Adrenal gland (tissue), 12 donors: ENCODE measurements around the gene STRN4. TPM values are rescaled to one million over a fixed set of nuclear protein-coding genes. Genes with fewer than 3 reads are reported as not detected.
"Not testable (repeated sequence)": the region's sequence is repeated elsewhere in the genome, so short reads cannot be mapped to it uniquely, and the experiment has no call there.

Source experiments
- DNase-seq, 7 donors: peaks; one replicate each; pipeline ENCODE4 v3.0.0-alpha.2; 2019 to 2020
- H3K27ac ChIP-seq, 5 donors: fragments of 200-600 bp; sonication (generic) in 4 of 5; 1 replicate in 3 of 5; 2 replicates in 2 of 5; pipeline versions ENCODE4 v1.5.1 to v1.8.0; 2016 to 2020; ENCODE audit warnings: mild to moderate bottlenecking in 1 of 5
- H3K27me3 ChIP-seq: fragments of 200-600 bp; 2 replicates; pipeline ENCODE4 v1.8.0; 2021
- H3K36me3 ChIP-seq, 2 donors: fragments of 200-600 bp; replicated peaks in 1 of 2; 1 replicate in 1 of 2; 2 replicates in 1 of 2; pipeline versions ENCODE4 v1.5.1 to v1.8.0; 2018 to 2022
- H3K4me1 ChIP-seq, 2 donors: fragments of 200-600 bp; replicated peaks in 1 of 2; 1 replicate in 1 of 2; 2 replicates in 1 of 2; pipeline versions ENCODE4 v1.5.1 to v1.8.0; 2018 to 2021
- H3K4me3 ChIP-seq, 4 donors: fragments of 200-600 bp; sonication (generic) in 3 of 4; one replicate each; pipeline ENCODE4 v1.5.1; 2016 to 2018
- H3K9me3 ChIP-seq, 3 donors: fragments of 200-600 bp; sonication (generic) in 1 of 3; replicated peaks in 1 of 3; 1 replicate in 2 of 3; 2 replicates in 1 of 3; pipeline versions ENCODE4 v1.5.1 to v1.8.0; 2016 to 2021
- CTCF ChIP-seq, 6 experiments: fragments of 450-650 bp in 4 of 6; fragments of 200-600 bp in 2 of 6; sonication (generic) in 1 of 6; IDR thresholded peaks; 1 replicate in 5 of 6; 2 replicates in 1 of 6; pipeline versions ENCODE4 v1.5.1 to v1.8.0; 2016 to 2021; ENCODE audit warnings: antibody characterized with exemption in 6 of 6, mild to moderate bottlenecking in 2 of 6, moderate library complexity in 1 of 6
- POLR2A ChIP-seq, 2 donors: fragments of 450-650 bp; IDR thresholded peaks; one replicate each; pipeline ENCODE4 v1.6.1; 2017; ENCODE audit warnings: antibody characterized with exemption in 2 of 2, mild to moderate bottlenecking in 2 of 2, moderate library complexity in 1 of 2
- WGBS, 4 donors: extraction: QIAGEN DNeasy Blood & Tissue Kit in 2 of 4; methylation state at CpG; one replicate each; pipeline versions ENCODE4 v1.1.5 to v1.1.7; 2013 to 2017; 5-methylcytosine and 5-hydroxymethylcytosine counted together
- intact Hi-C, 2 donors: fragments of 100-400 bp; cut with DNase I; formaldehyde crosslinking; loops; one replicate each; pipeline versions ENCODE4 v1.14.1 to v1.15.0; 2022 to 2023
- polyA plus RNA-seq, 3 donors: library from polyadenylated mRNA; stranded (reverse); fragments of 200-250 nt in 2 of 3; fragments of 350-450 nt in 1 of 3; fragmentation: Illumina TruSeq in 1 of 3; extraction: RNeasy Lipid Tissue Mini Kit (QIAGEN cat#74804) in 1 of 3; gene quantifications; one replicate each; pipeline ENCODE4 v1.2.3, GENCODE V29; 2013 to 2014
- total RNA-seq, 9 donors: library from RNA; depleted of rRNA in 4 of 9; stranded (reverse); fragments of >200 nt in 4 of 9; fragments of 120-200 nt in 1 of 9; fragmentation: NEBNext Ultra II Directional in 1 of 9; extraction: Animal tissue kit (Norgen Biotek cat#: 25700) in 1 of 9; gene quantifications; one replicate each; pipeline versions ENCODE4 v1.1.0 to v1.2.4, GENCODE V29; 2013 to 2023
- donor health status: healthy with polysubstance abuse.
- donor health status: Bipolar disorder and iron deficiency.
- donor health status: DM: yes; HTN: yes; CAD: no.
- donor health status: DM: no; HTN: no; CAD: no.
- donor health status: DM: no; HTN: no; CAD: no.
- donor health status: DM: yes; HTN: yes; CAD: no.

Gene STRN4
- total and polyA plus RNA-seq, 12 donors: 22.3 to 92.8 (median 65.8) TPM

- Histone ChIP-seq H3K27ac (peak overlapping the region in 2 of 5 donors; percentile 85 to 86), H3K27me3 (no peaks in the 10 kb centered on the region), H3K4me3 (peak overlapping the region in 2 of 4 donors; percentile 82 to 87), H3K9me3 (no peaks in the 10 kb centered on the region), H3K36me3 (peaks cover 0 to 14% of the 10 kb centered on the region in 2 donors), H3K4me1 (peaks cover 18 to 25% of the 10 kb centered on the region in 2 donors)
- no peak for DNase-seq
- intact Hi-C loops: no loop called here
- TF ChIP-seq CTCF (IDR thresholded peaks at IDR 0.05) (no peak), POLR2A (IDR thresholded peaks at IDR 0.05) (no peak)
- WGBS, 4 donors: 35 to 80% (median 41%) methylated on average over 1 to 8 of the region's 8 CpGs
These were observed 30.7 kb downstream of the STRN4 start for GRCh38 chr19:46715620-46715974.

- H3K4me3 ChIP-seq: peak overlapping the region; percentile 42 to 87 (median 82)
- no peaks in the 10 kb centered on the region for H3K9me3 ChIP-seq
- peaks cover 18 to 25% of the 10 kb centered on the region in 2 donors for H3K4me1 ChIP-seq
- whole genome bisulfite sequencing, 4 donors: 5 to 7% (median 6%) methylated on average over 7 to 12 of the region's 12 CpGs
- no peak for DNase-seq
- no peaks in the 10 kb centered on the region for H3K27me3 ChIP-seq
- no peak for TF ChIP-seq CTCF (IDR thresholded peaks at IDR 0.05)
- TF ChIP-seq POLR2A (IDR thresholded peaks at IDR 0.05): no peak
- intact Hi-C loops: no loop called here
- peaks cover 0 to 14% of the 10 kb centered on the region in 2 donors for H3K36me3 ChIP-seq
- peak overlapping the region in 4 of 5 donors; percentile 59 to 86 (median 74) for H3K27ac ChIP-seq
These were observed 31.7 kb downstream of the STRN4 start for GRCh38 chr19:46714444-46715106.

- H3K36me3 ChIP-seq: peaks cover 0 to 21% of the 10 kb centered on the region in 2 donors
- H3K27me3 ChIP-seq: no peaks in the 10 kb centered on the region
- peaks cover 18 to 25% of the 10 kb centered on the region in 2 donors for H3K4me1 ChIP-seq
- WGBS, 4 donors: 0 to 1% (median 1%) methylated on average over 16 to 39 of the region's 39 CpGs; no CpG with 5 or more reads in 1 of the 4 donors
- H3K4me3 ChIP-seq: peak overlapping the region; percentile 14 to 87 (median 82)
- H3K9me3 ChIP-seq: no peaks in the 10 kb centered on the region
- peak; percentile 87 to 95 (median 90) for DNase-seq
- intact Hi-C loops: no loop called here
- TF ChIP-seq POLR2A (IDR thresholded peaks at IDR 0.05) (no peak), CTCF (IDR thresholded peaks at IDR 0.05) (no peak)
- peak overlapping the region in 4 of 5 donors; percentile 59 to 86 (median 74) for H3K27ac ChIP-seq
These were observed 32.3 kb downstream of the STRN4 start for GRCh38 chr19:46713781-46714443.

- not testable (repeated sequence) for DNase-seq
- WGBS, 4 donors: 83 to 94% (median 87%) methylated on average over 6 of the region's 6 CpGs
These were observed 33.4 kb downstream of the STRN4 start for GRCh38 chr19:46712768-46713338.

More at GRCh38 chr19:46712768-46713338, 33.4 kb downstream of the STRN4 start:
- H3K9me3 ChIP-seq, H3K27me3 ChIP-seq, H3K4me3 ChIP-seq, H3K27ac ChIP-seq, intact Hi-C loops: not testable (repeated sequence)
- Histone ChIP-seq H3K4me1 (peaks cover 18 to 23% of the 10 kb centered on the region in 2 donors), H3K36me3 (peaks cover 0 to 28% of the 10 kb centered on the region in 2 donors)
